Activated CD8-positive, alpha-beta T cell treated with anti-CD3 and anti-CD28 coated beads for 36 hours (primary cell): ENCODE results near the gene TRIM67. TPM values are rescaled to one million over a fixed set of nuclear protein-coding genes. Genes with fewer than 3 reads are reported as not detected.
"Not testable (repeated sequence)": the region's sequence is repeated elsewhere in the genome, so short reads cannot be mapped to it uniquely, and the experiment has no call there.

Source experiments
- ATAC-seq: fragments of 200-7000 bp; cut with Tn5 transposase; one replicate; pipeline ENCODE4 v1.10.0; 2021; ENCODE audit warnings: mild to moderate bottlenecking, moderate library complexity
- CTCF ChIA-PET: fragments of 350-600 bp; sonication (Branson Sonifier 250); formaldehyde crosslinking; loops from one replicate; lab custom pipeline; 2021; ENCODE audit warnings: antibody characterized with exemption; lab: Charles Lee
- POLR2A ChIA-PET: fragments of 350-600 bp; sonication (Branson Sonifier 250); formaldehyde crosslinking; loops from one replicate; lab custom pipeline; 2021; ENCODE audit warnings: antibody characterized with exemption; lab: Charles Lee
- DNase-seq: peaks from one replicate; pipeline ENCODE4 v3.0.0-alpha.2; 2020
- H3K27ac Mint-ChIP-seq: one replicate; pipeline ENCODE4 v1.8.0; 2021; ENCODE audit warnings: mild to moderate bottlenecking, mixed read lengths
- H3K27me3 Mint-ChIP-seq: one replicate; pipeline ENCODE4 v1.8.0; 2021; ENCODE audit warnings: mixed read lengths
- H3K36me3 Mint-ChIP-seq: one replicate; pipeline ENCODE4 v1.8.0; 2021; ENCODE audit warnings: low read depth, mixed read lengths
- H3K4me1 Mint-ChIP-seq: one replicate; pipeline ENCODE4 v1.8.0; 2021; ENCODE audit warnings: low read depth, mixed read lengths
- H3K4me3 Mint-ChIP-seq: one replicate; pipeline ENCODE4 v1.8.0; 2021; ENCODE audit warnings: mild to moderate bottlenecking, moderate library complexity, mixed read lengths
- H3K9me3 Mint-ChIP-seq: one replicate; pipeline ENCODE4 v1.8.0; 2021; ENCODE audit warnings: mixed read lengths
- intact Hi-C: fragments of 100-400 bp; cut with micrococcal nuclease; formaldehyde crosslinking; loops from one replicate; pipeline ENCODE4 v1.10.0; 2022
- total RNA-seq, 2 experiments: library from RNA; stranded (reverse); gene quantifications; one replicate each; pipeline ENCODE4 v1.2.3, GENCODE V29; 2021
- TF ChIP-seq, protein P1 (sequence below): fragments of 200-600 bp; IDR thresholded peaks from one replicate; pipeline ENCODE4 v1.8.0; 2022; ENCODE audit warnings: antibody characterized with exemption, mild to moderate bottlenecking

The TRIM67 gene
- total RNA-seq, 2 experiments from 2014 or later = not detected

DNA sequence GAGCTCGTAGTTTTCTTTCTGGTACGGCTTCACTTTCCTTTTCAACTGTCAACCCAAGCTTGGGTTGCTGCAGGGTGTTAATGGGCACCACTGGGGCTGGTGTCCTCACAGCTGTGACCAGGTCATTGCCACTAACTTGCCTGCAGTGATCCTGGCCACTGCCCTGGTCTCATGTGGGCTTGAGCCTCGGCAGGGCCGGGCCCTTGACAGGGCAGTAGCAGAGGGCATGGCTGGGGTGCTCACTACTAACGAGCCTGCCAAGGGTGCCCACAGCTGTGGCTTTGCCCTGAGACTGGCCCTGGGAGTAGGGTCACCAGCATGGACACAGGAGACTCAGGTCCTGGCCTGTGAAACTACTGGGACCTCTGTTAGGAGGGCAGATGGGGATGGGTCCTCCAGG, 47.7 kb downstream of the TRIM67 start:
- TF ChIP-seq, protein P1, sequence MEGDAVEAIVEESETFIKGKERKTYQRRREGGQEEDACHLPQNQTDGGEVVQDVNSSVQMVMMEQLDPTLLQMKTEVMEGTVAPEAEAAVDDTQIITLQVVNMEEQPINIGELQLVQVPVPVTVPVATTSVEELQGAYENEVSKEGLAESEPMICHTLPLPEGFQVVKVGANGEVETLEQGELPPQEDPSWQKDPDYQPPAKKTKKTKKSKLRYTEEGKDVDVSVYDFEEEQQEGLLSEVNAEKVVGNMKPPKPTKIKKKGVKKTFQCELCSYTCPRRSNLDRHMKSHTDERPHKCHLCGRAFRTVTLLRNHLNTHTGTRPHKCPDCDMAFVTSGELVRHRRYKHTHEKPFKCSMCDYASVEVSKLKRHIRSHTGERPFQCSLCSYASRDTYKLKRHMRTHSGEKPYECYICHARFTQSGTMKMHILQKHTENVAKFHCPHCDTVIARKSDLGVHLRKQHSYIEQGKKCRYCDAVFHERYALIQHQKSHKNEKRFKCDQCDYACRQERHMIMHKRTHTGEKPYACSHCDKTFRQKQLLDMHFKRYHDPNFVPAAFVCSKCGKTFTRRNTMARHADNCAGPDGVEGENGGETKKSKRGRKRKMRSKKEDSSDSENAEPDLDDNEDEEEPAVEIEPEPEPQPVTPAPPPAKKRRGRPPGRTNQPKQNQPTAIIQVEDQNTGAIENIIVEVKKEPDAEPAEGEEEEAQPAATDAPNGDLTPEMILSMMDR = no peak
- Mint-ChIP-seq H3K9me3 (no peaks in the 10 kb centered on the region), H3K4me3 (no peak overlapping the region), H3K36me3 (no peaks in the 10 kb centered on the region), H3K27ac (no peak overlapping the region), H3K27me3 (no peaks in the 10 kb centered on the region), H3K4me1 (peaks cover 13% of the 10 kb centered on the region)
- ChIA-PET POLR2A (interaction anchor here (1.1 kb wide), 1 partner anchor 32 kb away, joined by 3 read pairs; the partner anchor contains the start of gene GNPAT), CTCF (interaction anchor here (1.1 to 2.0 kb wide), 2 partner anchors 113 to 291 kb away, joined by 3 to 10 read pairs; no protein-coding TSS in a partner anchor)
- DNase-seq = no peak
- intact Hi-C loops = no loop called here
- no peak for ATAC-seq

DNA sequence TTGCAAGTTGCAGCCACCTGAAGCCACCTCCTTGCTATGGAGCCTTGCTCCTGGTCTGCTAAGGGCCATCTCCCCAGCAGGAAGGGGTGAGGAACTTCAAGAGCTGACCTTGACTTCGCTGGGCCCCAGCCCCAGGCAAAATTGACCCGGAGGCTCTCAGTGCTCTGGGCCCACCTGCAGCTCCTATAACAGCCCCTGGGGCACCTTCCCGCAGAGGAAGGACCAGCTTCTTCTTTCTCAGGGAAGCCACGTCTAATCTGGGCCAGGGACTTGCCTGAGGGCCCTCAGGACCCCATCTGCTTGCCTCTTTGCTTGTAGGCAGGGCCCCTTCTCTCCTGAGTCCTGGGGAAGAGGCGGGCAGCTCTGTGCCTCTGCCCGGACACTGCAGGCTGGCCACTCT, 48.3 kb downstream of the TRIM67 start:
- Mint-ChIP-seq H3K36me3 (no peaks in the 10 kb centered on the region), H3K9me3 (no peaks in the 10 kb centered on the region), H3K4me3 (no peak overlapping the region), H3K27me3 (no peaks in the 10 kb centered on the region), H3K4me1 (peaks cover 17% of the 10 kb centered on the region), H3K27ac (no peak overlapping the region)
- ATAC-seq (no peak), DNase-seq (no peak)
- ChIA-PET POLR2A (no interaction called here), CTCF (interaction anchor here (0.8 to 2.0 kb wide), 10 partner anchors 45 to 343 kb away, joined by 3 to 10 read pairs (median 3); no protein-coding TSS in a partner anchor)
- intact Hi-C loops = loop anchor here (5.0 to 10.0 kb wide), 2 partner anchors 175 to 413 kb away; no protein-coding TSS in a partner anchor
- TF ChIP-seq, protein P1 = no peak

DNA sequence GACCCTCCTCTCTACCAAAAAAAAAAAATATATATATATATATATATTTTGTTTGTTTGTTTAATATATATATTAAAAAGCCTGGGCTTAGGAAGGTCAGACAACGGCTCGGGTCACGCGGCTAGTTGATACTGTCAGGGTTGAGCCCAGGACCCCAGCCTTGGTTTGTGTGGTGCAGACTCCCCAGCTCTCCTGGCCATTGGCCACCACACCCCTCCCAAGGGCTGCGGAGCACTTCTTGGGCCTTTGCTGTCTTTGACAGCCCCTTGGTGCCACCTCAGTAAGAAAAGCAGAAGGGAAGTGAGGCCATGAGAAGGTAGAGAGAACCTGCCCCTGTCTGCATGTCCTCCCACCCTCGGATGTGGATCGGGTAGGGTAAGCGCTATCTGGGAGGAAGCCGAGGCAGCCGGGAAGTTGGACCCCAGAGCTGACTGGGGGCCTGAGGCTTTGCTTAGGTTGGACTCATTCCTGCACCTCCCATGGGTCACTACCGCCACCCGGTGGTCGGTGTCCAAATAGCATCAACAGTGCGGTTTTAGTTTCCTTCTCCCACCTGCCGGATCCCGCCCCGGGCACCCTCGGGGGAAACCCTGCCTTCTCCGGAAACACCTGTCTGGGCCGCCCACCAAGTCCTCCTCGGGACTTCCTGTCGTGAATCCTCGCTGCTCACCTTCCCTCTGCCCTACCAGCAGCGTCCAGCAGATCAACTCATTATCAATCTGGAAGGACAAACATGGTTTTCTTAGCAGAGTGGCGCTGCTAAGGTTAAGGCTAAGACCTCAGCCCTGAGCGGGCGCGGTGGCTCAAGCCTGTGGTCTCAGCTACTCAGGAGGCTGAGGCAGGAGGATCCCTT, 49.4 kb downstream of the TRIM67 start:
- Mint-ChIP-seq H3K4me3 (peak overlapping the region; percentile 67), H3K36me3 (no peaks in the 10 kb centered on the region), H3K27ac (peak overlapping the region; percentile 75), H3K4me1 (peaks cover 28% of the 10 kb centered on the region), H3K9me3 (no peaks in the 10 kb centered on the region), H3K27me3 (no peaks in the 10 kb centered on the region)
- TF ChIP-seq, protein P1 = peak; percentile 90
- DNase-seq (peak; percentile 97), ATAC-seq (peak; percentile 97)
- ChIA-PET CTCF (interaction anchor here (0.6 to 2.0 kb wide), 14 partner anchors 30 to 413 kb away, joined by 3 to 10 read pairs (median 4); no protein-coding TSS in a partner anchor), POLR2A (interaction anchor here (0.7 to 1.6 kb wide), 2 partner anchors 233 to 313 kb away, joined by 3 to 5 read pairs; partner anchors contain the start of genes ARV1 and TTC13)
- intact Hi-C loops = loop anchor here (1.0 to 10.0 kb wide), 3 partner anchors 176 to 414 kb away; no protein-coding TSS in a partner anchor

DNA sequence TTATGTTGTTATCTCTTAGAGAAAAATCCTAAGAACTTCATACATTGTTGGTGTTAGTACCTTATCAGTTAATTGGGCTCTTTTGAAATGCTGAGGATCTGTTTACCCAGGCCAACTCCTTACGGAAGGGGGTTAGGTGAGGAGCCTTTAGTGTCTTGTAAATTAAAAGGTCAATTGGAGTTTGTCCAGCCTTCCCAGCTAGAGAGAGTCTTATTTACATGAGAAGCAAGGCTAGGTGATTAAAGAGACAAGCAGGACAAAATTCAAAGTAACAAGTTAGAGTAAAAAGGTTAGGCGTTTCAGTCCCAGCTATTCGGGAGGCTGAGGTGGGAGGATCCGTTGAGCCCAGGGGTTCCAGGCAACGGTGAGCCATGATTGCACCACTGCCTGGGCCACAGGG, 50.4 kb downstream of the TRIM67 start:
- not testable (repeated sequence) for H3K27me3 Mint-ChIP-seq, H3K9me3 Mint-ChIP-seq, ATAC-seq, DNase-seq, H3K27ac Mint-ChIP-seq, H3K36me3 Mint-ChIP-seq, H3K4me3 Mint-ChIP-seq
- peaks cover 29% of the 10 kb centered on the region for H3K4me1 Mint-ChIP-seq
- POLR2A ChIA-PET = interaction anchor here (1.6 kb wide), 1 partner anchor 234 kb away, joined by 5 read pairs; the partner anchor contains the start of genes ARV1 and TTC13
- intact Hi-C loops = loop anchor here (5.0 to 10.0 kb wide), 2 partner anchors 178 to 415 kb away; no protein-coding TSS in a partner anchor
- CTCF ChIA-PET = interaction anchor here (1.4 to 1.6 kb wide), 2 partner anchors 29 to 120 kb away, joined by 5 read pairs; no protein-coding TSS in a partner anchor

DNA sequence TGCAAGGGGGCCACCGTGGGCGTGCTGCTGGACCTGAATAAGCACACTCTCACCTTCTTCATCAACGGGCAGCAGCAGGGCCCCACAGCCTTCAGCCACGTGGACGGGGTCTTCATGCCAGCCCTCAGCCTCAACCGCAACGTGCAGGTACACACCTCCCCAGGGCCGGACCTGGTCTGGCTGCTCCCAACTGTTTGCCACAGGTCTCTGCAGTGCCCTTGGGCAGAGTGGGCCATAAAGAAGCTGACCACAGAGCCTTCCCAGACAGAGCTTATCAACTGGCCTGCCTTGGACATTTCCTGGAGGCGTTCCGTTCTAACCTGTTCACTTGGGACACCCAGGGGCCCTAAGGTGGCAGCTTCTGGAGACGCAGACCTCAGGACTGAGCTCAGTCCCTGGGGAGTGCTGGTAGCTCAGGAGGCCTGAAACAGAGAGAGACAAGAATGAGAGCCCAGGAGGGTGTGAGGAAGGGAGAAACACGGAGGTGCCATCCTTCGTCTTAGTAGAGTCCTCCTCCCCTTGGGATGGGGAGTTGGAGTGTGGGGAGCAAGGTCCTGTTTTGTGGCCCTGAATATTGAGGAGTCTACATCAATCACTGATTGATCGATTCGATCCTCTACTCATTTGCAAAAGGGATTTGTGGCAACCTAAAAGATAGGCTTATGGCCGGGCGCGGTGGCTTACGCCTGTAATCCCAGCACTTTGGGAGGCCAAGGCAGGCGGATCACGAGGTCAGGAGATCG, 52.1 kb downstream of the TRIM67 start:
- TF ChIP-seq, protein P1 = no peak
- no peaks in the 10 kb centered on the region for H3K36me3 Mint-ChIP-seq
- no peak overlapping the region for H3K4me3 Mint-ChIP-seq
- no peaks in the 10 kb centered on the region for H3K27me3 Mint-ChIP-seq
- intact Hi-C loops = loop anchor here (5.0 to 10.0 kb wide), 2 partner anchors 179 to 417 kb away; no protein-coding TSS in a partner anchor
- H3K27ac Mint-ChIP-seq = no peak overlapping the region
- ChIA-PET POLR2A (no interaction called here), CTCF (no interaction called here)
- no peaks in the 10 kb centered on the region for H3K9me3 Mint-ChIP-seq
- ATAC-seq (no peak), DNase-seq (no peak)
- H3K4me1 Mint-ChIP-seq = peaks cover 29% of the 10 kb centered on the region
